Gastrocnemius medialis (tissue), 4 donors: Measurements from ENCODE around the gene LATS1. TPM values are rescaled to one million over a fixed set of nuclear protein-coding genes. Genes with fewer than 3 reads are reported as not detected.
A peak's percentile ranks its signal among the peaks of the same experiment; 100 is the strongest.

ENCODE experiments used
- ATAC-seq, 2 donors: fragments of 150-250 bp; one replicate each; pipeline ENCODE4 v1.9.1; 2016
- DNase-seq, 2 donors: peaks; one replicate each; pipeline ENCODE4 v3.0.0-alpha.2; 2019
- H3K27ac ChIP-seq, 4 donors: fragments of 200-600 bp; sonication (generic); 1 replicate in 1 of 4; 2 replicates in 3 of 4; pipeline ENCODE4 v1.5.1; 2016 to 2018; ENCODE audit warnings: mild to moderate bottlenecking in 2 of 4, moderate library complexity in 1 of 4
- H3K27me3 ChIP-seq, 3 donors: fragments of 200-600 bp; sonication (generic) in 2 of 3; 1 replicate in 1 of 3; 2 replicates in 2 of 3; pipeline versions ENCODE4 v1.5.1 to v1.6.0; 2016 to 2019; ENCODE audit warnings: mild to moderate bottlenecking in 1 of 3, moderate library complexity in 1 of 3
- H3K36me3 ChIP-seq, 2 donors: fragments of 200-600 bp; sonication (generic) in 1 of 2; one replicate each; pipeline ENCODE4 v1.5.1; 2017 to 2018
- H3K4me1 ChIP-seq, 2 donors: fragments of 200-600 bp; sonication (generic) in 1 of 2; one replicate each; pipeline ENCODE4 v1.5.1; 2016 to 2017; ENCODE audit warnings: mild to moderate bottlenecking in 2 of 2
- H3K4me3 ChIP-seq, 4 donors: fragments of 200-600 bp; sonication (generic) in 3 of 4; 1 replicate in 1 of 4; 2 replicates in 3 of 4; pipeline ENCODE4 v1.5.1; 2016 to 2019; ENCODE audit warnings: mild to moderate bottlenecking in 2 of 4
- H3K9me3 ChIP-seq, 3 donors: fragments of 200-600 bp; sonication (generic) in 2 of 3; 1 replicate in 1 of 3; 2 replicates in 2 of 3; pipeline ENCODE4 v1.5.1; 2016 to 2019
- CTCF ChIP-seq, 5 experiments: fragments of 450-650 bp in 3 of 5; fragments of 200-600 bp in 2 of 5; sonication (generic) in 2 of 5; IDR thresholded peaks in 4 of 5; conservative IDR thresholded peaks in 1 of 5; 1 replicate in 4 of 5; 2 replicates in 1 of 5; pipeline ENCODE4 v1.5.1; 2016 to 2019; ENCODE audit warnings: antibody characterized with exemption in 5 of 5, mild to moderate bottlenecking in 3 of 5, moderate library complexity in 3 of 5
- POLR2A ChIP-seq, 2 donors: fragments of 450-650 bp; IDR thresholded peaks; one replicate each; pipeline ENCODE4 v1.6.1; 2017; ENCODE audit warnings: antibody characterized with exemption in 2 of 2, mild to moderate bottlenecking in 2 of 2, moderate library complexity in 2 of 2
- in situ Hi-C, 4 donors: fragments of 200-750 bp; cut with MboI; loops; one replicate each; pipeline versions ENCODE4 v1.15.0 to v1.8.0; 2017; ENCODE audit warnings: low sequenced_read_pairs in 4 of 4
- intact Hi-C: fragments of 100-400 bp; cut with DNase I; formaldehyde crosslinking; loops from one replicate; pipeline ENCODE4 v1.15.1; 2023; ENCODE audit warnings: low total_unique reads
- total RNA-seq, 4 donors: library from RNA; depleted of rRNA; stranded (reverse); fragments of >200 nt; gene quantifications; one replicate each; pipeline versions ENCODE4 v1.1.0 to v1.2.3, GENCODE V29; 2016

Gene LATS1
- total RNA-seq, 4 donors from 2014 or later, result 6.3 to 21.8 (median 14.4) TPM

- no peaks in the 10 kb centered on the region for H3K9me3 ChIP-seq
- no peaks in the 10 kb centered on the region for H3K27me3 ChIP-seq
- intact Hi-C loops, result no loop called here
- H3K27ac ChIP-seq, result no peak overlapping the region
- DNase-seq, result no peak
- ATAC-seq, result no peak
- H3K4me1 ChIP-seq, result peaks cover 7 to 15% of the 10 kb centered on the region in 2 donors
- TF ChIP-seq CTCF (IDR thresholded peaks at IDR 0.05 in 4 of 5, conservative IDR thresholded peaks at IDR 0.05 in 1 of 5) (no peak), POLR2A (IDR thresholded peaks at IDR 0.05) (no peak)
- peaks cover 0 to 21% of the 10 kb centered on the region in 2 donors for H3K36me3 ChIP-seq
- in situ Hi-C loops, result no loop called here
- H3K4me3 ChIP-seq, result no peak overlapping the region
These were observed 21.0 kb downstream of the LATS1 start for GRCh38 chr6:149696901-149697300.

GRCh38 chr6:149694921-149695320 is 23.0 kb downstream of the LATS1 start:
- DNase-seq (no peak), ATAC-seq (no peak)
- no peaks in the 10 kb centered on the region for H3K4me1 ChIP-seq
- H3K27ac ChIP-seq, result no peak overlapping the region
- H3K4me3 ChIP-seq, result no peak overlapping the region
- no peaks in the 10 kb centered on the region for H3K27me3 ChIP-seq
- TF ChIP-seq CTCF (IDR thresholded peaks at IDR 0.05 in 4 of 5, conservative IDR thresholded peaks at IDR 0.05 in 1 of 5), result no peak
- no peak for TF ChIP-seq POLR2A (IDR thresholded peaks at IDR 0.05)
- in situ Hi-C loops, result no loop called here
- intact Hi-C loops, result no loop called here
- H3K9me3 ChIP-seq, result no peaks in the 10 kb centered on the region
- peaks cover 0 to 16% of the 10 kb centered on the region in 2 donors for H3K36me3 ChIP-seq

GRCh38 chr6:149691201-149691600 is 26.7 kb downstream of the LATS1 start:
- H3K9me3 ChIP-seq, result no peaks in the 10 kb centered on the region
- in situ Hi-C loops, result no loop called here
- peaks cover 6 to 8% of the 10 kb centered on the region in 2 donors for H3K4me1 ChIP-seq
- intact Hi-C loops, result no loop called here
- H3K4me3 ChIP-seq, result no peak overlapping the region
- H3K36me3 ChIP-seq, result peaks cover 0 to 16% of the 10 kb centered on the region in 2 donors
- no peak overlapping the region for H3K27ac ChIP-seq
- DNase-seq (no peak), ATAC-seq (no peak)
- no peak for TF ChIP-seq CTCF (IDR thresholded peaks at IDR 0.05 in 4 of 5, conservative IDR thresholded peaks at IDR 0.05 in 1 of 5)
- TF ChIP-seq POLR2A (IDR thresholded peaks at IDR 0.05), result no peak
- H3K27me3 ChIP-seq, result no peaks in the 10 kb centered on the region

GRCh38 chr6:149686230-149686629 is 31.7 kb downstream of the LATS1 start:
- in situ Hi-C loops (no loop called here), intact Hi-C loops (no loop called here)
- ATAC-seq (peak; percentile 34 to 37), DNase-seq (peak in 1 of 2 donors; percentile 17)
- Histone ChIP-seq H3K27me3 (no peaks in the 10 kb centered on the region), H3K9me3 (no peaks in the 10 kb centered on the region), H3K4me1 (peaks cover 20 to 24% of the 10 kb centered on the region in 2 donors), H3K36me3 (no peaks in the 10 kb centered on the region), H3K4me3 (no peak overlapping the region), H3K27ac (peak overlapping the region; percentile 37 to 81 (median 64))
- no peak for TF ChIP-seq CTCF (IDR thresholded peaks at IDR 0.05 in 4 of 5, conservative IDR thresholded peaks at IDR 0.05 in 1 of 5)
- no peak for TF ChIP-seq POLR2A (IDR thresholded peaks at IDR 0.05)
